ENCODE data around the gene HDAC9. TPM values are rescaled to one million over a fixed set of nuclear protein-coding genes. Genes with fewer than 3 reads are reported as not detected.
A peak's percentile ranks its signal among the peaks of the same experiment; 100 is the strongest.

The HDAC9 gene
- total RNA-seq, 1 experiment from 2014 or later = 17.1 TPM

DNA sequence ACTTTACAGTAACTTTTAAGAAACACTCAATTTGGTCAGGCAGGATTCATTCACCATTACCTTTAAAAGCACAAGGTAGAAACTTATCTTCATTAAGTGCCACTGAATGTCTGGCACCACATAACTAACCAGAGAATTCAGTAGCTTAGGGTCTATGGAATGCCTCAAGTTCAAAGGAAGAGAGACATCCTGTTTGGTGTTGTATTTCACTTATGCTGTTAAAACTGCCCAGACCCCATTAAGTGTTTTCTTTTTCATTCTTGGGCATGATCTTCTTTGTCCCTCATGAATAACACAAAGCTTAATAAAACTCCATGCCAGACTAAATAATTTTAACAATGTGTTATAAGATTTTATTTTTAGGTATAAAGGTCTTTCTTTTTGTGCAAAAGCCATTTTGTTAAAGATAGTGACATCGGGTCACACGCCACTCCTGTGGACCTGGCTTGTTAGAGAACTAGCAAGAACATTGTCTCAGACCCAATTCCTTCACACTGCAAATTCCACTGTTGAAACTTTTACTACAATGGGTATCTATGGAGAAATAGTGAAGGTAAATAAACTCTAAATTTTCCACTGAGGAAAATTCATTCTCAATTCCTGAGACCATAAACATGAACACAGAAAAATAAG is 400.9 kb downstream of the HDAC9 start:
- Histone ChIP-seq H3K4me3 (ENCODE audit: low read depth in 2 of 2, low read length in 2 of 2) (no peak overlapping the region), H3K27ac (ENCODE audit: low read length) (peak overlapping the region; percentile 1; the same call in 1 of the 2 replicates), H3K9me3 (ENCODE audit: control insufficient read depth, insufficient read depth, low read depth, low read length) (no peaks in the 10 kb centered on the region), H3K4me1 (ENCODE audit: control insufficient read depth, insufficient read depth, low read length) (peaks cover 10% of the 10 kb centered on the region; the same call in 1 of the 2 replicates), H3K27me3 (ENCODE audit: control insufficient read depth, insufficient read depth, low read length) (no peaks in the 10 kb centered on the region), H3K36me3 (ENCODE audit: control insufficient read depth, insufficient read depth, low read length) (no peaks in the 10 kb centered on the region)
- ATAC-seq = no peak
- TF ChIP-seq CTCF (IDR thresholded peaks at IDR 0.05) (no peak), POLR2AphosphoS5 (IDR thresholded peaks at IDR 0.05; ENCODE audit: low read depth, low read length) (no peak), TCF7L2 (IDR thresholded peaks at IDR 0.05; ENCODE audit: low read depth, low read length) (no peak), SIN3A (IDR thresholded peaks at IDR 0.05; ENCODE audit: borderline replicate concordance, insufficient read depth, low read depth, low read length) (no peak), REST (IDR thresholded peaks at IDR 0.05; ENCODE audit: insufficient read depth in 1 of 2, low read depth in 2 of 2, low read length in 1 of 2) (no peak)
- no peak for DNase-seq (ENCODE audit: low read depth, low spot score)
- intact Hi-C loops (cut with micrococcal nuclease; ENCODE audit: unreplicated experiment) = no loop called here
- no TSS peak for BruUV-seq (replicated peaks)
- POLR2A ChIA-PET = no interaction called here
- in situ Hi-C loops (cut with HindIII; ENCODE audit: low pct_unique_long_range_greater_than_20kb, low sequenced_read_pairs) = no loop called here
- CTCF ChIA-PET = no interaction called here

DNA sequence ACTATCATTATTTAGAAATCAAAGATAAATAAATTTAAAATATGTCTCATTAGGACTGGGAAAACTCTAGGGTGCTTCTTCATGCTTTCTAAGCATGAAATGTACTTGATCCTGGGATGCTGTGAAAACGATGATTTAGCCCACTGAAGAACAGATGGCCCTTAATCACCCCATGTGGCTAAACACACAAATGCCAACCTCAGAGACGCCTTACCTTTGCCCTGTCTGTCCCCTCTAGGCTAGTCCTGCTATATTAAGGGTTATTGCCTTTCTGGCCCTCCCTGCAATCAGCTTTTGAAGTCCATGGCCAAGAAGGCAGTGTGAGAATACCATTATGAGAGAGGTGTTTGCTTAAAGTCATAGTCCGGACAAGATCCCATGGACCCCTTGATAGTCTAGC is 404.7 kb downstream of the HDAC9 start:
- Histone ChIP-seq H3K9me3 (ENCODE audit: control insufficient read depth, insufficient read depth, low read depth, low read length) (no peaks in the 10 kb centered on the region), H3K4me1 (ENCODE audit: control insufficient read depth, insufficient read depth, low read length) (peaks cover 7% of the 10 kb centered on the region; the same call in 1 of the 2 replicates), H3K4me3 (ENCODE audit: low read depth in 2 of 2, low read length in 2 of 2) (no peak overlapping the region), H3K27ac (ENCODE audit: low read length) (no peak overlapping the region), H3K36me3 (ENCODE audit: control insufficient read depth, insufficient read depth, low read length) (no peaks in the 10 kb centered on the region), H3K27me3 (ENCODE audit: control insufficient read depth, insufficient read depth, low read length) (no peaks in the 10 kb centered on the region)
- intact Hi-C loops (cut with micrococcal nuclease; ENCODE audit: unreplicated experiment) (no loop called here), in situ Hi-C loops (cut with HindIII; ENCODE audit: low pct_unique_long_range_greater_than_20kb, low sequenced_read_pairs) (no loop called here)
- DNase-seq (ENCODE audit: low read depth, low spot score) (no peak), ATAC-seq (no peak)
- TF ChIP-seq TCF7L2 (IDR thresholded peaks at IDR 0.05; ENCODE audit: low read depth, low read length) = no peak
- TF ChIP-seq REST (IDR thresholded peaks at IDR 0.05; ENCODE audit: insufficient read depth in 1 of 2, low read depth in 2 of 2, low read length in 1 of 2) = no peak
- no peak for TF ChIP-seq SIN3A (IDR thresholded peaks at IDR 0.05; ENCODE audit: borderline replicate concordance, insufficient read depth, low read depth, low read length)
- no peak for TF ChIP-seq CTCF (IDR thresholded peaks at IDR 0.05)
- TF ChIP-seq POLR2AphosphoS5 (IDR thresholded peaks at IDR 0.05; ENCODE audit: low read depth, low read length) = no peak
- ChIA-PET POLR2A (no interaction called here), CTCF (no interaction called here)
- no TSS peak for BruUV-seq (replicated peaks)
